ENCODE results near the gene ANKRD50. TPM values are rescaled to one million over a fixed set of nuclear protein-coding genes. Genes with fewer than 3 reads are reported as not detected.
A peak's percentile ranks its signal among the peaks of the same experiment; 100 is the strongest.

Gene ANKRD50
- total RNA-seq, 3 donors from 2014 or later = 14.6 to 35.0 (median 19.3) TPM

DNA sequence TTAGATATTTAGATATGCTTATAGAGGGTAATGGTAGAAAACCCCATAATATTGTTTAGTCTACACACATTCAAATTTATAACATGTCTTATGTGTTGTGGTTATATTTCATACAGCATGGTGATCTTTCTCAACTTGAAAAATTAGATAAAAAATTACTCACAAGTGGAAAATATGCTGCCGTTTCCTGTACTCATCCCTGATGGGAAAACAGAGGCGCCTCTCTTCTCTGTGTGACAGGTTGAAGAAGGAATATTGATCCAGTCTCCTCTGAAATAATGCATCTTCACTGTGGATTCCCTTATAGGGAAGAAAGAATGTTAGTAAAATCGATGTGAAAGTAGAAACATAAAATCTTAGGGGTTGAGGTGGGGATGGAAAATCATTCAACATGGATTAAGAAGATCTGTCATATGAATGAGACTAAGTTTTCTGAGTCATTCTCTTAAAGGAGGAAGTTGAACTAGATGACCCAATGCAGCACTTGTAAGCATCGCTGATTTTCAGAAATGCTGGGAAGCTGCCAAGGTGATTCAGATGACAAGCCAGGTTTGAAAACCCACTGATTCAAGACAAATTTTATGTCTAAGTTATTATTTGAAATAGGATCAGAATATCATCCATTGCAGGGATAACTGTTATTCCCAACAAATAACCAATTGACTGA lies 70.7 kb downstream of the ANKRD50 start:
- Histone ChIP-seq H3K27me3 (no peaks in the 10 kb centered on the region), H3K9me3 (no peaks in the 10 kb centered on the region), H3K4me1 (no peaks in the 10 kb centered on the region), H3K36me3 (no peaks in the 10 kb centered on the region), H3K27ac (no peak overlapping the region), H3K4me3 (no peak overlapping the region)
- TF ChIP-seq POLR2AphosphoS5 (IDR thresholded peaks at IDR 0.05) (no peak), POLR2A (IDR thresholded peaks at IDR 0.05) (no peak)
- TF ChIP-seq, protein P1, sequence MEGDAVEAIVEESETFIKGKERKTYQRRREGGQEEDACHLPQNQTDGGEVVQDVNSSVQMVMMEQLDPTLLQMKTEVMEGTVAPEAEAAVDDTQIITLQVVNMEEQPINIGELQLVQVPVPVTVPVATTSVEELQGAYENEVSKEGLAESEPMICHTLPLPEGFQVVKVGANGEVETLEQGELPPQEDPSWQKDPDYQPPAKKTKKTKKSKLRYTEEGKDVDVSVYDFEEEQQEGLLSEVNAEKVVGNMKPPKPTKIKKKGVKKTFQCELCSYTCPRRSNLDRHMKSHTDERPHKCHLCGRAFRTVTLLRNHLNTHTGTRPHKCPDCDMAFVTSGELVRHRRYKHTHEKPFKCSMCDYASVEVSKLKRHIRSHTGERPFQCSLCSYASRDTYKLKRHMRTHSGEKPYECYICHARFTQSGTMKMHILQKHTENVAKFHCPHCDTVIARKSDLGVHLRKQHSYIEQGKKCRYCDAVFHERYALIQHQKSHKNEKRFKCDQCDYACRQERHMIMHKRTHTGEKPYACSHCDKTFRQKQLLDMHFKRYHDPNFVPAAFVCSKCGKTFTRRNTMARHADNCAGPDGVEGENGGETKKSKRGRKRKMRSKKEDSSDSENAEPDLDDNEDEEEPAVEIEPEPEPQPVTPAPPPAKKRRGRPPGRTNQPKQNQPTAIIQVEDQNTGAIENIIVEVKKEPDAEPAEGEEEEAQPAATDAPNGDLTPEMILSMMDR (IDR thresholded peaks at IDR 0.05) = no peak
- intact Hi-C loops (cut with DNase I; ENCODE audit: low total_unique reads) = no loop called here
- DNase-seq (ENCODE audit: low spot score in 2 of 2) = no peak

- H3K36me3 ChIP-seq = no peaks in the 10 kb centered on the region
- intact Hi-C loops (cut with DNase I; ENCODE audit: low total_unique reads) = no loop called here
- H3K4me3 ChIP-seq = no peak overlapping the region
- DNase-seq (ENCODE audit: low spot score in 2 of 2) = peak in 1 of 2 donors; percentile 29
- TF ChIP-seq POLR2AphosphoS5 (IDR thresholded peaks at IDR 0.05) (no peak), POLR2A (IDR thresholded peaks at IDR 0.05) (no peak)
- TF ChIP-seq, protein P1 (IDR thresholded peaks at IDR 0.05) = no peak
- no peaks in the 10 kb centered on the region for H3K27me3 ChIP-seq
- no peaks in the 10 kb centered on the region for H3K9me3 ChIP-seq
- no peak overlapping the region for H3K27ac ChIP-seq
- no peaks in the 10 kb centered on the region for H3K4me1 ChIP-seq
Measured at GRCh38 chr4:124640022-124640730, 72.4 kb downstream of the ANKRD50 start.

GRCh38 chr4:124637321-124637720 lies 75.2 kb downstream of the ANKRD50 start:
- TF ChIP-seq POLR2AphosphoS5 (IDR thresholded peaks at IDR 0.05) = no peak
- no peak for TF ChIP-seq POLR2A (IDR thresholded peaks at IDR 0.05)
- TF ChIP-seq, protein P1 (IDR thresholded peaks at IDR 0.05) = no peak

GRCh38 chr4:124636788-124637187 lies 75.7 kb downstream of the ANKRD50 start:
- no peak for DNase-seq (ENCODE audit: low spot score in 2 of 2)

More at GRCh38 chr4:124637321-124637720, 75.2 kb downstream of the ANKRD50 start:
- no peaks in the 10 kb centered on the region for H3K27me3 ChIP-seq
- H3K9me3 ChIP-seq = no peaks in the 10 kb centered on the region
- H3K36me3 ChIP-seq = no peaks in the 10 kb centered on the region
- no peak overlapping the region for H3K4me3 ChIP-seq
- DNase-seq (ENCODE audit: low spot score in 2 of 2) = no peak
- no peak overlapping the region for H3K27ac ChIP-seq
- H3K4me1 ChIP-seq = no peaks in the 10 kb centered on the region
- intact Hi-C loops (cut with DNase I; ENCODE audit: low total_unique reads) = no loop called here

More at GRCh38 chr4:124636788-124637187, 75.7 kb downstream of the ANKRD50 start:
- H3K4me1 ChIP-seq = no peaks in the 10 kb centered on the region
- TF ChIP-seq POLR2AphosphoS5 (IDR thresholded peaks at IDR 0.05) = no peak
- TF ChIP-seq, protein P1 (IDR thresholded peaks at IDR 0.05) = no peak
- TF ChIP-seq POLR2A (IDR thresholded peaks at IDR 0.05) = no peak
- H3K9me3 ChIP-seq = no peaks in the 10 kb centered on the region
- H3K4me3 ChIP-seq = no peak overlapping the region
- H3K27me3 ChIP-seq = no peaks in the 10 kb centered on the region
- no peaks in the 10 kb centered on the region for H3K36me3 ChIP-seq
- intact Hi-C loops (cut with DNase I; ENCODE audit: low total_unique reads) = no loop called here
- no peak overlapping the region for H3K27ac ChIP-seq
